ENCODE data around the gene SPR.
A peak's percentile ranks its signal among the peaks of the same experiment; 100 is the strongest.

The SPR gene

GRCh38 chr2:72940786-72941185 lies 53.6 kb downstream of the SPR start:
- DNase-seq: peak; percentile 33
- no peaks in the 10 kb centered on the region for H3K36me3 ChIP-seq
- no peak for TF ChIP-seq CTCF (IDR thresholded peaks at IDR 0.05; ENCODE audit: low read depth, low read length)

More at GRCh38 chr2:72940786-72941185, 53.6 kb downstream of the SPR start:
- H3K27me3 ChIP-seq: no peaks in the 10 kb centered on the region
- H3K4me3 ChIP-seq (ENCODE audit: low read depth, low read length): no peak overlapping the region
- H3K4me1 ChIP-seq: no peaks in the 10 kb centered on the region
- no peaks in the 10 kb centered on the region for H3K9me3 ChIP-seq
